CD4-positive, alpha-beta T cell (primary cell): ENCODE data around the gene SMURF2. TPM values are rescaled to one million over a fixed set of nuclear protein-coding genes. Genes with fewer than 3 reads are reported as not detected.

Source experiments
- ATAC-seq: fragments of 200-7000 bp; cut with Tn5 transposase; one replicate; pipeline ENCODE4 v1.10.0; 2022; ENCODE audit warnings: mild to moderate bottlenecking; ENCODE audit not compliant: poor library complexity
- CTCF ChIA-PET: fragments of 350-600 bp; sonication (Branson Sonifier 250); formaldehyde crosslinking; loops from one replicate; lab custom pipeline; 2021; ENCODE audit warnings: antibody characterized with exemption, inconsistent platforms; lab: Charles Lee
- POLR2A ChIA-PET: fragments of 350-600 bp; sonication (Branson Sonifier 250); formaldehyde crosslinking; loops from one replicate; lab custom pipeline; 2021; ENCODE audit warnings: antibody characterized with exemption, inconsistent platforms; lab: Charles Lee
- DNase-seq, 14 experiments: peaks; one replicate each; pipeline ENCODE4 v3.0.0-alpha.2; 2013 to 2020; ENCODE audit warnings: mixed read lengths in 2 of 14
- H3K27ac ChIP-seq, 2 donors: one replicate each; pipeline versions ENCODE4 v1.5.1 to v1.7.0; 2013; ENCODE audit warnings: low read length in 2 of 2, low read depth in 1 of 2, mild to moderate bottlenecking in 1 of 2
- H3K27me3 ChIP-seq, 2 experiments: 1 replicate in 1 of 2; 2 replicates in 1 of 2; pipeline versions ENCODE4 v1.6.1 to v1.7.0; 2013; ENCODE audit warnings: low read length in 2 of 2, control low read depth in 1 of 2, mild to moderate bottlenecking in 1 of 2, moderate library complexity in 1 of 2; ENCODE audit not compliant: insufficient read depth in 2 of 2, control insufficient read depth in 1 of 2
- H3K36me3 ChIP-seq: one replicate; pipeline ENCODE4 v1.6.1; 2013; ENCODE audit warnings: low read length, control low read depth; ENCODE audit not compliant: insufficient read depth
- H3K4me1 ChIP-seq: one replicate; pipeline ENCODE4 v1.6.1; 2013; ENCODE audit warnings: low read length, control low read depth; ENCODE audit not compliant: insufficient read depth
- H3K4me3 ChIP-seq: one replicate; pipeline ENCODE4 v1.5.1; 2013; ENCODE audit warnings: mild to moderate bottlenecking, low read length, moderate library complexity
- H3K9me3 ChIP-seq, 2 experiments: 1 replicate in 1 of 2; 2 replicates in 1 of 2; pipeline versions ENCODE4 v1.6.1 to v1.7.0; 2013; ENCODE audit warnings: low read length in 2 of 2, mild to moderate bottlenecking in 2 of 2, control low read depth in 1 of 2, moderate library complexity in 1 of 2; ENCODE audit not compliant: control insufficient read depth in 1 of 2, insufficient read depth in 1 of 2
- H3K27ac Mint-ChIP-seq: one replicate; pipeline ENCODE4 v1.8.0; 2020; ENCODE audit warnings: mixed read lengths
- H3K27me3 Mint-ChIP-seq: one replicate; pipeline ENCODE4 v1.8.0; 2021; ENCODE audit warnings: mixed read lengths
- H3K36me3 Mint-ChIP-seq: one replicate; pipeline ENCODE4 v1.8.0; 2021; ENCODE audit warnings: low read depth, mixed read lengths
- H3K4me1 Mint-ChIP-seq: one replicate; pipeline ENCODE4 v1.8.0; 2021; ENCODE audit warnings: low read depth, mixed read lengths
- H3K4me3 Mint-ChIP-seq: one replicate; pipeline ENCODE4 v1.8.0; 2020; ENCODE audit warnings: mild to moderate bottlenecking, mixed read lengths
- H3K9me3 Mint-ChIP-seq: one replicate; pipeline ENCODE4 v1.8.0; 2020; ENCODE audit warnings: mixed read lengths
- intact Hi-C, 2 experiments: fragments of 100-400 bp; cut with DNase I in 1 of 2; cut with micrococcal nuclease in 1 of 2; formaldehyde crosslinking; loops; one replicate each; pipeline versions ENCODE4 v1.15.1 to v1.9.0; 2023 to 2025; cut with DNase I, micrococcal nuclease
- polyA plus RNA-seq, 2 donors: library from polyadenylated mRNA; unstranded; fragments of 120-200 nt; gene quantifications; one replicate each; pipeline ENCODE4 v1.2.1, GENCODE V29; 2013
- total RNA-seq, 174 experiments: library from RNA in 2 of 174; stranded (reverse) in 2 of 174; gene quantifications; one replicate each; pipeline ENCODE4 v1.2.3 and lab custom pipeline; 2021 to 2026
- TF ChIP-seq, protein P1 (sequence below): fragments of 200-600 bp; IDR thresholded peaks from one replicate; pipeline ENCODE4 v1.8.0; 2022; ENCODE audit warnings: antibody characterized with exemption, mild to moderate bottlenecking

SMURF2 gene
- total RNA-seq, result 10 to 100 TPM; 28.0 to 29.7 TPM
- 18.0 TPM for polyA plus RNA-seq (2013, experiment 1 of 2)
- 21.1 TPM for polyA plus RNA-seq (2013, experiment 2 of 2)
- total RNA-seq (lab: John Stamatoyannopoulos, UW), result 25.3 to 279 (median 78.2) reads per million in 172 experiments

DNA sequence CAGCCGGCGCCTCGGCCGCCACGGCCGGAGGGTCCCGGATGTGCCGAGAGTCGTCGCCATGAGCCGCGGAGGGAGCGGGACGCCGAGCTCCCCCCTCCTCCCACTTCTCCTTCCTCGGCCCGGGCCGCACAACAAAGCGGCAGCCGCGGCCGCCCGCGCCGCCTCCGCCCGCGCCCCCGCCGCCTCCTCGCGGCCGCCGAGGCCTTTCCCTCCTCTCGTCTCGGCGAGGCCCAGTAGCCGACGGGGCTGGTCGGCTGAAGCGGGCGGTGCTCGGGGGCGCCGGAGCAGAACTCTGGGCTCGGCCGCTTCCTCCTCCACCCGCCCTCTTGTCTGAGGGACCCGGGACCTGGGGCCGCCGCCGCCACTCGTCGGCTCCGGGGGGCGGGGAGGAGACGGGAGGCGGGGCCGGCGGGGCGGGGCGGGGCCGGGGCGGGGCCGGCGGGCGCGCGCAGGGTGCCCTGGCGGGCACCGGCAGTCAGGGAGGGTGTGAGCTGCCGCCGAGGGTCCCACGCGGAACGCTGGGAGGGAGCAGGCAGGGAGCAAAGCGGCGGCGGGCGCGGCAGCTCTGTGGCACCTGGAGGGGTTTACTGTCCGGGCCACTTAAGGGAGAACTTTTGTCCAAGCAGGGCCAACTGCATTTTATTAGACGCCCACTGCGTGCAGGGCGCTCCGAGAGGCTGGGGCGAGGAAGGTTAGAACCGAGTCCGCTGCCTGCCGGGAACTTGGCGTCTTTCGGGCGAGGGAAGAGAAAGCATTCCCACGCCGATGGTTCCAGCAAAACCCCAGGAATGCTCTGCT lies at the start of gene SMURF2:
TSS of gene SMURF2 (minus strand) at position 332 of the 798 bp plus-strand sequence. CDS start 427 bp downstream, outside the sequence.
- no peaks in the 10 kb centered on the region for H3K27me3 Mint-ChIP-seq
- intact Hi-C loops, result loop anchor here in 1 of 2 experiments (2.0 to 10.0 kb wide), 4 partner anchors 50 to 537 kb away; partner anchors contain the start of genes CEP95, DDX5 and TEX2

DNA sequence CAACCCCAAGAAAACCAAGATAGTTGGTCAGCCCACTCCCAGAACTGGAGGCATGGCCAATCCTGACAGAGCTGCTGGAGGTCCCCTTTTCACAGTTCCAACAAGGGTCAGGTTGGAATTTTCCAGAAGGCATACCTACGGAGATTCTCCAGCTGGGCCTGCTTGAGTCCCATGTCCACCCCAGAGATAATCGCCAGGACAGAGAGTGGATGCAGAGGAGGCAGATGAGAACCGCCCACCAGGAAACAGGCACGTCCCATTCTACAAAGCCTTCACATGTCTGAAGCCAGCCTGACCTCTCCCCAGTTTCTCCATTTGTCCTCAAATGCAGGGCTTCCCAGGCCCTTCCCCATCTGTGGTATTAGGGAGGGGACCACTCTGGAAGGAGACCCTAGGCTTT lies 47.4 kb upstream of the SMURF2 start:
- Mint-ChIP-seq H3K27ac (peak overlapping the region; percentile 91), H3K36me3 (no peaks in the 10 kb centered on the region), H3K9me3 (no peaks in the 10 kb centered on the region), H3K27me3 (no peaks in the 10 kb centered on the region), H3K4me3 (peak overlapping the region; percentile 64), H3K4me1 (peaks cover 72% of the 10 kb centered on the region)
- ATAC-seq (no peak), DNase-seq (no peak)
- ChIA-PET POLR2A (interaction anchor here (0.8 to 2.0 kb wide), 4 partner anchors 12 to 205 kb away, joined by 3 to 30 read pairs (median 3); partner anchors contain the start of genes CEP95, DDX5 and SMURF2), CTCF (interaction anchor here (1.5 to 1.9 kb wide), 2 partner anchors 12 to 86 kb away, joined by 3 to 4 read pairs; no protein-coding TSS in a partner anchor)
- TF ChIP-seq, protein P1, sequence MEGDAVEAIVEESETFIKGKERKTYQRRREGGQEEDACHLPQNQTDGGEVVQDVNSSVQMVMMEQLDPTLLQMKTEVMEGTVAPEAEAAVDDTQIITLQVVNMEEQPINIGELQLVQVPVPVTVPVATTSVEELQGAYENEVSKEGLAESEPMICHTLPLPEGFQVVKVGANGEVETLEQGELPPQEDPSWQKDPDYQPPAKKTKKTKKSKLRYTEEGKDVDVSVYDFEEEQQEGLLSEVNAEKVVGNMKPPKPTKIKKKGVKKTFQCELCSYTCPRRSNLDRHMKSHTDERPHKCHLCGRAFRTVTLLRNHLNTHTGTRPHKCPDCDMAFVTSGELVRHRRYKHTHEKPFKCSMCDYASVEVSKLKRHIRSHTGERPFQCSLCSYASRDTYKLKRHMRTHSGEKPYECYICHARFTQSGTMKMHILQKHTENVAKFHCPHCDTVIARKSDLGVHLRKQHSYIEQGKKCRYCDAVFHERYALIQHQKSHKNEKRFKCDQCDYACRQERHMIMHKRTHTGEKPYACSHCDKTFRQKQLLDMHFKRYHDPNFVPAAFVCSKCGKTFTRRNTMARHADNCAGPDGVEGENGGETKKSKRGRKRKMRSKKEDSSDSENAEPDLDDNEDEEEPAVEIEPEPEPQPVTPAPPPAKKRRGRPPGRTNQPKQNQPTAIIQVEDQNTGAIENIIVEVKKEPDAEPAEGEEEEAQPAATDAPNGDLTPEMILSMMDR, result no peak
- intact Hi-C loops, result no loop called here
- H3K27me3 ChIP-seq, result no peaks in the 10 kb centered on the region
- peaks cover 74% of the 10 kb centered on the region for H3K4me1 ChIP-seq
- no peaks in the 10 kb centered on the region for H3K9me3 ChIP-seq
- no peak overlapping the region for H3K4me3 ChIP-seq
- H3K36me3 ChIP-seq, result no peaks in the 10 kb centered on the region
- H3K27ac ChIP-seq, result peak overlapping the region; percentile 46 to 70

More for the DNA sequence above, at the start of gene SMURF2:
- ATAC-seq (peak; percentile 80), DNase-seq (peak; percentile 59 to 88 (median 76))
- Mint-ChIP-seq H3K4me1 (peaks cover 47% of the 10 kb centered on the region), H3K27ac (peak within 1 kb of the TSS; percentile 95), H3K9me3 (no peaks in the 10 kb centered on the region), H3K36me3 (peaks cover 13% of the 10 kb centered on the region), H3K4me3 (peak within 1 kb of the TSS; percentile 98)
- TF ChIP-seq, protein P1, result no peak
- Histone ChIP-seq H3K27ac (peak within 1 kb of the TSS; percentile 13 to 20), H3K36me3 (no peaks in the 10 kb centered on the region), H3K27me3 (no peaks in the 10 kb centered on the region), H3K4me3 (peak within 1 kb of the TSS; percentile 87), H3K4me1 (peaks cover 22% of the 10 kb centered on the region), H3K9me3 (no peaks in the 10 kb centered on the region)
- ChIA-PET POLR2A (interaction anchor here (0.6 to 2.9 kb wide), 9 partner anchors 13 to 313 kb away, joined by 3 to 43 read pairs (median 4); partner anchors contain the start of genes CEP95, DDX5 and POLG2), CTCF (interaction anchor here (1.0 kb wide), 1 partner anchor 13 kb away, joined by 4 read pairs; no protein-coding TSS in a partner anchor)

DNA sequence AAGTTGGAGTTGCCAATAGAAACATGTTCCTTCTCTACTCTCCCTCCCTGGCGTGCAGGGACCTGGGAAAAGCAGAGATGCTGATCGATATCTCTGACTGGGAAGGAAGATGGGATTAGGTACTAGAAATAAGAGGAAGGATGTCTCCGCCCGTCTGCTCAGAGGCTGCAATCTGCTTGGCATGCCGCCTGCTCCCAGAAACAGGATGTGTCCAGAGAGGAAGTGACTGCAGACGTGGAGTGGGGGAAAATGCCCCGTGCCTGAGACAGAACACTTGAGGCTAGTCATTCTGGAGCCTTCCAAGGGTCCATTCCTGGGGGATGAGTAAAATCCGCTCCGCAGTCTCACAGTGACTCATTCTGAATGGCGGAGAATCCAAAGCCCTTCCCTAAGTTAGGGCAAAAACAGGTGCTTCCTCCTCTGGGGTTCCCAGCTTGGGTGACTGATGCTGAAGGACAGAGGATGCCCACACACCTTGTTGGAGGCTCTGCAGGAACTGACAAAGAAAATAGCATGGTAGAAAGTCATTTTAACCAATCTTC lies 45.0 kb upstream of the SMURF2 start:
- DNase-seq (peak in 2 of 14 experiments; percentile 44 to 47), ATAC-seq (no peak)
- TF ChIP-seq, protein P1, result no peak
- CTCF ChIA-PET, result no interaction called here
- Mint-ChIP-seq H3K27me3 (no peaks in the 10 kb centered on the region), H3K27ac (peak overlapping the region; percentile 80), H3K36me3 (no peaks in the 10 kb centered on the region), H3K9me3 (no peaks in the 10 kb centered on the region), H3K4me3 (peak overlapping the region; percentile 23), H3K4me1 (peaks cover 49% of the 10 kb centered on the region)
- Histone ChIP-seq H3K4me3 (no peak overlapping the region), H3K36me3 (no peaks in the 10 kb centered on the region), H3K9me3 (no peaks in the 10 kb centered on the region), H3K27ac (no peak overlapping the region), H3K4me1 (peaks cover 51% of the 10 kb centered on the region), H3K27me3 (no peaks in the 10 kb centered on the region)
- POLR2A ChIA-PET, result no interaction called here
- intact Hi-C loops, result no loop called here
